Naive thymus-derived CD4-positive, alpha-beta T cell (primary cell): ENCODE results near the gene KIF1B. TPM values are rescaled to one million over a fixed set of nuclear protein-coding genes. Genes with fewer than 3 reads are reported as not detected.

Source experiments
- ATAC-seq: fragments of 150-1000 bp; cut with Tn5 transposase; 2 replicates; pipeline ENCODE4 v1.10.0; 2021; ENCODE audit warnings: mild to moderate bottlenecking, moderate library complexity
- CTCF ChIA-PET: fragments of 350-600 bp; sonication (Branson Sonifier 250); formaldehyde crosslinking; loops from one replicate; lab custom pipeline; 2021; ENCODE audit warnings: antibody characterized with exemption; lab: Charles Lee
- POLR2A ChIA-PET: fragments of 350-600 bp; sonication (Branson Sonifier 250); formaldehyde crosslinking; loops from one replicate; lab custom pipeline; 2021; ENCODE audit warnings: antibody characterized with exemption, inconsistent platforms; lab: Charles Lee
- DNase-seq, 9 donors: peaks; one replicate each; pipeline versions ENCODE4 v3.0.0 to v3.0.0-alpha.2; 2020 to 2022; ENCODE audit warnings: mixed read lengths in 1 of 9
- H3K27ac ChIP-seq: one replicate; pipeline ENCODE4 v1.7.0; 2013; ENCODE audit warnings: mild to moderate bottlenecking, low read depth, low read length, moderate library complexity
- H3K27me3 ChIP-seq, 2 donors: one replicate each; pipeline ENCODE4 v1.7.0; 2013; ENCODE audit warnings: low read length in 2 of 2, mild to moderate bottlenecking in 2 of 2, moderate library complexity in 2 of 2; ENCODE audit not compliant: control insufficient read depth in 2 of 2, insufficient read depth in 2 of 2
- H3K36me3 ChIP-seq, 3 experiments: 1 replicate in 2 of 3; 2 replicates in 1 of 3; pipeline ENCODE4 v1.7.0; 2013; ENCODE audit warnings: low read length in 3 of 3, mild to moderate bottlenecking in 3 of 3, moderate library complexity in 1 of 3; ENCODE audit not compliant: insufficient read depth in 3 of 3, control insufficient read depth in 2 of 3
- H3K4me1 ChIP-seq, 2 donors: one replicate each; pipeline ENCODE4 v1.7.0; 2013; ENCODE audit warnings: low read length in 2 of 2, mild to moderate bottlenecking in 2 of 2, moderate library complexity in 1 of 2; ENCODE audit not compliant: control insufficient read depth in 2 of 2, insufficient read depth in 2 of 2
- H3K4me3 ChIP-seq: 2 replicates; pipeline ENCODE4 v1.7.0; 2013; ENCODE audit warnings: mild to moderate bottlenecking, low read length
- H3K9me3 ChIP-seq, 3 experiments: 1 replicate in 2 of 3; 2 replicates in 1 of 3; pipeline ENCODE4 v1.7.0; 2013; ENCODE audit warnings: low read length in 3 of 3; ENCODE audit not compliant: control insufficient read depth in 2 of 3
- H3K27ac Mint-ChIP-seq, 9 donors: one replicate each; pipeline ENCODE4 v1.8.0; 2020 to 2022; ENCODE audit warnings: mixed read lengths in 9 of 9, mild to moderate bottlenecking in 8 of 9, moderate library complexity in 5 of 9, inconsistent platforms in 2 of 9
- H3K27me3 Mint-ChIP-seq, 5 donors: one replicate each; pipeline ENCODE4 v1.8.0; 2021 to 2022; ENCODE audit warnings: mixed read lengths in 5 of 5, mild to moderate bottlenecking in 1 of 5
- H3K36me3 Mint-ChIP-seq, 5 donors: one replicate each; pipeline ENCODE4 v1.8.0; 2020 to 2022; ENCODE audit warnings: mixed read lengths in 5 of 5, mild to moderate bottlenecking in 3 of 5, inconsistent platforms in 1 of 5
- H3K4me1 Mint-ChIP-seq, 7 donors: one replicate each; pipeline ENCODE4 v1.8.0; 2020 to 2022; ENCODE audit warnings: mixed read lengths in 7 of 7, mild to moderate bottlenecking in 3 of 7, inconsistent platforms in 1 of 7
- H3K4me3 Mint-ChIP-seq, 10 donors: one replicate each; pipeline ENCODE4 v1.8.0; 2020 to 2022; ENCODE audit warnings: mild to moderate bottlenecking in 10 of 10, mixed read lengths in 10 of 10, moderate library complexity in 6 of 10, inconsistent platforms in 2 of 10
- H3K9me3 Mint-ChIP-seq, 11 donors: one replicate each; pipeline ENCODE4 v1.8.0; 2020 to 2022; ENCODE audit warnings: mixed read lengths in 11 of 11, mild to moderate bottlenecking in 4 of 11, inconsistent platforms in 1 of 11, moderate library complexity in 1 of 11
- intact Hi-C, 2 donors: fragments of 100-400 bp; cut with micrococcal nuclease; formaldehyde crosslinking; loops; one replicate each; pipeline ENCODE4 v1.15.1; 2023
- polyA plus RNA-seq, 2 donors: library from polyadenylated mRNA; unstranded; fragments of 300-500 nt; fragmentation: Illumina TruSeq; gene quantifications; one replicate each; pipeline ENCODE4 v1.2.3, GENCODE V29; 2021
- total RNA-seq, 6 experiments: library from RNA in 5 of 6; stranded (reverse) in 5 of 6; gene quantifications; 1 replicate in 5 of 6; 2 replicates in 1 of 6; pipeline ENCODE4 v1.2.3 and lab custom pipeline; 2021 to 2026

KIF1B gene
- total and polyA plus RNA-seq, 7 experiments from 2014 or later: 1.8 to 21.6 (median 11.5) TPM

- no peak for DNase-seq
- intact Hi-C loops: loop anchor here in 1 of 2 donors (10.0 kb wide), 1 partner anchor 66 kb away; the partner anchor contains the start of gene KIF1B
- H3K36me3 Mint-ChIP-seq: peaks cover 5 to 49% (median 15%) of the 10 kb centered on the region in 5 donors
- H3K27me3 Mint-ChIP-seq: no peaks in the 10 kb centered on the region
- no peak overlapping the region for H3K4me3 Mint-ChIP-seq
- Histone ChIP-seq H3K27ac (no peak overlapping the region), H3K4me3 (no peak overlapping the region), H3K9me3 (no peaks in the 10 kb centered on the region), H3K4me1 (no peaks in the 10 kb centered on the region), H3K36me3 (peaks cover 0 to 10% (median 0%) of the 10 kb centered on the region in 3 experiments), H3K27me3 (no peaks in the 10 kb centered on the region)
- H3K4me1 Mint-ChIP-seq: peaks cover 0 to 19% (median 0%) of the 10 kb centered on the region in 7 donors
- CTCF ChIA-PET: interaction anchor here (0.6 kb wide), 1 partner anchor 1310 kb away, joined by 5 read pairs; no protein-coding TSS in a partner anchor
- no peaks in the 10 kb centered on the region for H3K9me3 Mint-ChIP-seq
- ATAC-seq: no peak
- POLR2A ChIA-PET: no interaction called here
- no peak overlapping the region for H3K27ac Mint-ChIP-seq
These were observed 70.3 kb downstream of the KIF1B start for GRCh38 chr1:10280439-10281350.

- no peaks in the 10 kb centered on the region for H3K9me3 ChIP-seq
- DNase-seq (peak in 1 of 9 donors; percentile 36), ATAC-seq (no peak)
- Mint-ChIP-seq H3K27me3 (no peaks in the 10 kb centered on the region), H3K4me1 (peaks cover 0 to 19% (median 0%) of the 10 kb centered on the region in 7 donors), H3K36me3 (peaks cover 4 to 36% (median 15%) of the 10 kb centered on the region in 5 donors), H3K4me3 (no peak overlapping the region), H3K27ac (peak overlapping the region in 1 of 9 donors; percentile 46), H3K9me3 (no peaks in the 10 kb centered on the region)
- ChIA-PET POLR2A (no interaction called here), CTCF (no interaction called here)
- no peaks in the 10 kb centered on the region for H3K4me1 ChIP-seq
- no peak overlapping the region for H3K4me3 ChIP-seq
- H3K27ac ChIP-seq: no peak overlapping the region
- H3K27me3 ChIP-seq: no peaks in the 10 kb centered on the region
- intact Hi-C loops: loop anchor here in 1 of 2 donors (10.0 kb wide), 1 partner anchor 69 kb away; the partner anchor contains the start of gene KIF1B
- peaks cover 0 to 10% (median 0%) of the 10 kb centered on the region in 3 experiments for H3K36me3 ChIP-seq
These were observed 73.1 kb downstream of the KIF1B start for GRCh38 chr1:10283318-10283984.

DNA sequence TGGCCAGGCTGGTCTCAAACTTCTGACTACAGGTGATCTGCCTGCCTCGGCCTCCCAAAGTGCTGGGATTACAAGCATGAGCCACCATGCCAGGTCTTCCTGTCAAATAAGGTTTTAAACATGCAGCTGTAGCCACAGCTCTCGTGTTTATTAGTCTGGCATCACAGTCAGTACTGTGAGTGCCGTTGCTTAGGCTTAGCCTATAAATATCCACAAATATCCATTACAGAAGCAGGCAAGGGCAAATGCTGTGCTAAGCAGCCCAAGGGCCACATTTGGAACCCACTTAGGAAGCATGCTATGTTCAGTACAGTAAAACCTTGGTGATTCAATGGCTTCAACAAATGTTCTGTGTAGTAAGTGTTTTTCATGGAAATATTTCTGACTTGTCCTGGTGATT, 75.9 kb downstream of the KIF1B start:
- ATAC-seq (no peak), DNase-seq (no peak)
- ChIA-PET CTCF (no interaction called here), POLR2A (no interaction called here)
- Histone ChIP-seq H3K36me3 (peaks cover 0 to 6% (median 0%) of the 10 kb centered on the region in 3 experiments), H3K27me3 (no peaks in the 10 kb centered on the region), H3K4me1 (no peaks in the 10 kb centered on the region), H3K9me3 (no peaks in the 10 kb centered on the region), H3K27ac (no peak overlapping the region), H3K4me3 (no peak overlapping the region)
- intact Hi-C loops: loop anchor here in 1 of 2 donors (10.0 kb wide), 1 partner anchor 71 kb away; the partner anchor contains the start of gene KIF1B
- Mint-ChIP-seq H3K27me3 (no peaks in the 10 kb centered on the region), H3K4me1 (peaks cover 0 to 16% (median 0%) of the 10 kb centered on the region in 7 donors), H3K4me3 (no peak overlapping the region), H3K9me3 (no peaks in the 10 kb centered on the region), H3K27ac (no peak overlapping the region), H3K36me3 (peaks cover 6 to 31% (median 14%) of the 10 kb centered on the region in 5 donors)

- DNase-seq (no peak), ATAC-seq (no peak)
- peaks cover 0 to 16% (median 0%) of the 10 kb centered on the region in 7 donors for H3K4me1 Mint-ChIP-seq
- H3K9me3 Mint-ChIP-seq: no peaks in the 10 kb centered on the region
- POLR2A ChIA-PET: no interaction called here
- Histone ChIP-seq H3K4me1 (no peaks in the 10 kb centered on the region), H3K27ac (no peak overlapping the region), H3K36me3 (peaks cover 0 to 2% (median 0%) of the 10 kb centered on the region in 3 experiments), H3K4me3 (no peak overlapping the region), H3K27me3 (no peaks in the 10 kb centered on the region), H3K9me3 (no peaks in the 10 kb centered on the region)
- CTCF ChIA-PET: no interaction called here
- no peak overlapping the region for H3K4me3 Mint-ChIP-seq
- no peak overlapping the region for H3K27ac Mint-ChIP-seq
- peaks cover 7 to 35% (median 14%) of the 10 kb centered on the region in 5 donors for H3K36me3 Mint-ChIP-seq
- no peaks in the 10 kb centered on the region for H3K27me3 Mint-ChIP-seq
- intact Hi-C loops: loop anchor here in 1 of 2 donors (10.0 kb wide), 1 partner anchor 72 kb away; the partner anchor contains the start of gene KIF1B
These were observed 76.8 kb downstream of the KIF1B start for GRCh38 chr1:10287023-10287645.

- Histone ChIP-seq H3K36me3 (no peaks in the 10 kb centered on the region), H3K9me3 (no peaks in the 10 kb centered on the region), H3K27ac (no peak overlapping the region), H3K4me3 (no peak overlapping the region), H3K4me1 (no peaks in the 10 kb centered on the region), H3K27me3 (no peaks in the 10 kb centered on the region)
- Mint-ChIP-seq H3K27me3 (no peaks in the 10 kb centered on the region), H3K27ac (no peak overlapping the region), H3K9me3 (no peaks in the 10 kb centered on the region), H3K4me3 (no peak overlapping the region), H3K4me1 (peaks cover 0 to 10% (median 0%) of the 10 kb centered on the region in 7 donors), H3K36me3 (peaks cover 5 to 35% (median 10%) of the 10 kb centered on the region in 5 donors)
- intact Hi-C loops: loop anchor here in 1 of 2 donors (10.0 kb wide), 1 partner anchor 73 kb away; the partner anchor contains the start of gene KIF1B
- ChIA-PET CTCF (no interaction called here), POLR2A (no interaction called here)
- ATAC-seq (no peak), DNase-seq (no peak)
These were observed 77.8 kb downstream of the KIF1B start for GRCh38 chr1:10288029-10288615.

DNA sequence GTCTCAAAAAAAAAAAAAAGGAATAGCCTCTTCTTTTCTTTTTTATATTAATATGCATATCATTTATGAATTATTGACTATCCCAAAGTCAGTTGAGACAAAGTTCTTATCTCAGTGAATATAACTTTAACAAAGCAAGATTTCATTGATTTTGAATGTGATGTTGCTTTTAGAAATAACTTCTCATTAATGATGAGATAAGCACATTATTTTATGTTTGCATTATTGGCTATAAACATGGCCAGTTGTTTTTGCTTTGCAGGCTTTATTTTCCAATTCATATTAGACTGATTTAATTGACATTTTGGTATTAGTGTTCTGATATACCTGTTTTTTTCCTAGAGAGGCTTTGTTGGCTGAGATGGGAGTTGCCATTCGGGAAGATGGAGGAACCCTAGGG, 81.3 kb downstream of the KIF1B start:
- Histone ChIP-seq H3K27ac (no peak overlapping the region), H3K36me3 (peaks cover 0 to 5% (median 0%) of the 10 kb centered on the region in 3 experiments), H3K9me3 (no peaks in the 10 kb centered on the region), H3K27me3 (no peaks in the 10 kb centered on the region), H3K4me3 (no peak overlapping the region), H3K4me1 (no peaks in the 10 kb centered on the region)
- Mint-ChIP-seq H3K36me3 (peaks cover 6 to 41% (median 17%) of the 10 kb centered on the region in 5 donors), H3K4me3 (no peak overlapping the region), H3K4me1 (peaks cover 0 to 8% (median 0%) of the 10 kb centered on the region in 7 donors), H3K27me3 (no peaks in the 10 kb centered on the region), H3K9me3 (no peaks in the 10 kb centered on the region), H3K27ac (no peak overlapping the region)
- ATAC-seq: no peak
- intact Hi-C loops: no loop called here
- ChIA-PET POLR2A (no interaction called here), CTCF (no interaction called here)
- DNase-seq: no peak
